DND-41 (cell line): Measurements from ENCODE around the gene USP35.
A peak's percentile ranks its signal among the peaks of the same experiment; 100 is the strongest.

Experiments
- ATAC-seq: fragments of 200-7000 bp; cut with Tn5 transposase; 3 replicates; pipeline ENCODE4 v1.9.1; 2021; ENCODE audit warnings: low read depth; ENCODE audit not compliant: insufficient read depth
- DNase-seq: peaks from one replicate; pipeline ENCODE4 v3.0.0-alpha.2; 2020
- H2AFZ ChIP-seq: 2 replicates; pipeline ENCODE4 v1.6.0; 2012; ENCODE audit warnings: low read depth, low read length
- H3K27ac ChIP-seq: 2 replicates; pipeline ENCODE4 v1.5.1; 2012; ENCODE audit warnings: low read length, inconsistent platforms
- H3K27me3 ChIP-seq: fragments of 200-600 bp; sonication (generic); 2 replicates; pipeline ENCODE4 v1.6.0; 2012; ENCODE audit warnings: low read length, mild to moderate bottlenecking, inconsistent platforms; ENCODE audit not compliant: insufficient read depth, poor library complexity
- H3K36me3 ChIP-seq: 2 replicates; pipeline ENCODE4 v1.5.1; 2012; ENCODE audit warnings: low read length, inconsistent platforms; ENCODE audit not compliant: insufficient read depth
- H3K4me1 ChIP-seq: 2 replicates; pipeline ENCODE4 v1.5.1; 2012; ENCODE audit warnings: mild to moderate bottlenecking, low read length; ENCODE audit not compliant: insufficient read depth
- H3K4me2 ChIP-seq: 2 replicates; pipeline ENCODE4 v1.6.0; 2012; ENCODE audit warnings: mild to moderate bottlenecking, moderate library complexity, low read length, inconsistent platforms; ENCODE audit not compliant: insufficient read depth
- H3K4me3 ChIP-seq, 2 experiments: fragments of 200-600 bp in 1 of 2; shearing (Covaris generic) in 1 of 2; 2 replicates each; pipeline ENCODE4 v1.5.1; 2012 to 2016; ENCODE audit warnings: inconsistent platforms in 2 of 2, low read length in 2 of 2, mild to moderate bottlenecking in 2 of 2, low read depth in 1 of 2, moderate library complexity in 1 of 2
- H3K79me2 ChIP-seq: 2 replicates; pipeline ENCODE4 v1.6.0; 2012; ENCODE audit warnings: low read length, inconsistent platforms; ENCODE audit not compliant: insufficient read depth
- H3K9ac ChIP-seq: 2 replicates; pipeline ENCODE4 v1.6.0; 2012; ENCODE audit warnings: low read depth, mild to moderate bottlenecking, inconsistent platforms, low read length, moderate library complexity
- H3K9me3 ChIP-seq: 2 replicates; pipeline ENCODE4 v1.5.1; 2012; ENCODE audit warnings: low read length, moderate library complexity, mild to moderate bottlenecking, inconsistent platforms; ENCODE audit not compliant: insufficient read depth, severe bottlenecking
- H4K20me1 ChIP-seq: 2 replicates; pipeline ENCODE4 v1.6.0; 2012; ENCODE audit warnings: low read length; ENCODE audit not compliant: insufficient read depth
- CTCF ChIP-seq: IDR thresholded peaks from 2 replicates; pipeline ENCODE4 v1.5.1; 2012; ENCODE audit warnings: borderline replicate concordance, low read length, moderate library complexity, mild to moderate bottlenecking; ENCODE audit not compliant: poor library complexity, severe bottlenecking; ENCODE audit errors: extremely low read depth
- EZH2 ChIP-seq: IDR thresholded peaks from 3 replicates; pipeline ENCODE4 v1.6.1; 2012; ENCODE audit warnings: borderline replicate concordance, low read depth, mild to moderate bottlenecking, moderate library complexity, low read length, inconsistent platforms; ENCODE audit not compliant: severe bottlenecking

The USP35 gene

GRCh38 chr11:78207532-78208256 is 19.0 kb downstream of the USP35 start:
- peaks cover 25% of the 10 kb centered on the region for H3K36me3 ChIP-seq
- H3K9ac ChIP-seq: no peak overlapping the region
- peaks cover 17% of the 10 kb centered on the region for H3K4me1 ChIP-seq
- no peaks in the 10 kb centered on the region for H3K27me3 ChIP-seq
- no peaks in the 10 kb centered on the region for H3K79me2 ChIP-seq
- no peak for DNase-seq
- ATAC-seq: no peak
- 0 out of 2 replicates have a peak overlapping the region, but pooled peaks have one; percentile 25 for H3K27ac ChIP-seq
- no peaks in the 10 kb centered on the region for H4K20me1 ChIP-seq
- TF ChIP-seq CTCF (no peak), EZH2 (no peak)
- no peak overlapping the region for H2AFZ ChIP-seq
- H3K4me3 ChIP-seq: no peak overlapping the region
- H3K4me2 ChIP-seq: no peak overlapping the region
- H3K9me3 ChIP-seq: no peaks in the 10 kb centered on the region

GRCh38 chr11:78208257-78209165 is 19.8 kb downstream of the USP35 start:
- no peak overlapping the region for H3K9ac ChIP-seq
- H4K20me1 ChIP-seq: 0 out of 2 replicates have a peak, but pooled peaks cover 4% of the 10 kb centered on the region
- peak; percentile 2; the same call in 1 of the 3 replicates for ATAC-seq
- peaks cover 9% of the 10 kb centered on the region for H3K4me1 ChIP-seq
- no peak overlapping the region for H3K4me3 ChIP-seq
- H3K79me2 ChIP-seq: no peaks in the 10 kb centered on the region
- H3K4me2 ChIP-seq: no peak overlapping the region
- no peaks in the 10 kb centered on the region for H3K9me3 ChIP-seq
- H2AFZ ChIP-seq: no peak overlapping the region
- no peak for TF ChIP-seq EZH2
- no peak for TF ChIP-seq CTCF
- H3K27me3 ChIP-seq: no peaks in the 10 kb centered on the region
- 0 out of 2 replicates have a peak overlapping the region, but pooled peaks have one; percentile 25 for H3K27ac ChIP-seq
- H3K36me3 ChIP-seq: peaks cover 33% of the 10 kb centered on the region
- no peak for DNase-seq

- Histone ChIP-seq H3K4me3 (no peak overlapping the region), H3K27ac (no peak overlapping the region), H3K9ac (no peak overlapping the region), H2AFZ (no peak overlapping the region), H4K20me1 (0 out of 2 replicates have a peak, but pooled peaks cover 4% of the 10 kb centered on the region), H3K4me2 (no peak overlapping the region), H3K79me2 (no peaks in the 10 kb centered on the region), H3K36me3 (peaks cover 42% of the 10 kb centered on the region), H3K9me3 (no peaks in the 10 kb centered on the region), H3K4me1 (peaks cover 2% of the 10 kb centered on the region; the same call in 1 of the 2 replicates), H3K27me3 (no peaks in the 10 kb centered on the region)
- no peak for DNase-seq
- no peak for TF ChIP-seq EZH2
- no peak for ATAC-seq
Observed at GRCh38 chr11:78209478-78209877, 20.8 kb downstream of the USP35 start.
